Neutrophil (primary cell): ENCODE data around the gene PLCD4.

Experiments
- H3K27ac ChIP-seq: fragments of 200-600 bp; sonication (generic); 2 replicates; pipeline ENCODE4 v1.5.1; 2016; ENCODE audit warnings: mild to moderate bottlenecking, moderate library complexity
- H3K27me3 ChIP-seq: fragments of 200-600 bp; sonication (generic); 2 replicates; pipeline ENCODE4 v1.6.0; 2016; ENCODE audit warnings: mild to moderate bottlenecking
- H3K36me3 ChIP-seq: fragments of 200-600 bp; sonication (generic); 2 replicates; pipeline ENCODE4 v1.5.1; 2017
- H3K4me1 ChIP-seq, 2 experiments: fragments of 200-600 bp in 1 of 2; sonication (generic) in 1 of 2; 1 replicate in 1 of 2; 2 replicates in 1 of 2; pipeline versions ENCODE4 v1.5.1 to v1.6.1; 2013 to 2016; ENCODE audit warnings: low read depth in 1 of 2, low read length in 1 of 2, mild to moderate bottlenecking in 1 of 2, moderate library complexity in 1 of 2; ENCODE audit not compliant: control insufficient read depth in 1 of 2, insufficient read depth in 1 of 2
- H3K4me3 ChIP-seq, 2 experiments: fragments of 200-600 bp in 1 of 2; sonication (generic) in 1 of 2; 1 replicate in 1 of 2; 2 replicates in 1 of 2; pipeline ENCODE4 v1.5.1; 2013 to 2016; ENCODE audit warnings: low read depth in 1 of 2, low read length in 1 of 2, mild to moderate bottlenecking in 1 of 2, moderate library complexity in 1 of 2
- H3K9me3 ChIP-seq: fragments of 200-600 bp; sonication (generic); 2 replicates; pipeline ENCODE4 v1.5.1; 2016
- CTCF ChIP-seq: fragments of 200-600 bp; sonication (generic); IDR thresholded peaks from 2 replicates; pipeline ENCODE4 v1.5.1; 2016; ENCODE audit warnings: antibody characterized with exemption

Gene PLCD4

GRCh38 chr2:218622606-218623365, 15.1 kb downstream of the PLCD4 start:
- Histone ChIP-seq H3K9me3 (no peaks in the 10 kb centered on the region), H3K27ac (no peak overlapping the region), H3K4me1 (no peaks in the 10 kb centered on the region), H3K36me3 (no peaks in the 10 kb centered on the region), H3K27me3 (no peaks in the 10 kb centered on the region), H3K4me3 (no peak overlapping the region)
- TF ChIP-seq CTCF: no peak

GRCh38 chr2:218623366-218623705, 15.6 kb downstream of the PLCD4 start:
- H3K4me3 ChIP-seq: no peak overlapping the region
- no peak for TF ChIP-seq CTCF

GRCh38 chr2:218626369-218626768, 18.7 kb downstream of the PLCD4 start:
- Histone ChIP-seq H3K36me3 (no peaks in the 10 kb centered on the region), H3K27ac (no peak overlapping the region), H3K4me1 (no peaks in the 10 kb centered on the region), H3K4me3 (no peak overlapping the region), H3K9me3 (no peaks in the 10 kb centered on the region), H3K27me3 (no peaks in the 10 kb centered on the region)
- TF ChIP-seq CTCF: no peak

More at GRCh38 chr2:218623366-218623705, 15.6 kb downstream of the PLCD4 start:
- no peak overlapping the region for H3K27ac ChIP-seq
- H3K27me3 ChIP-seq: no peaks in the 10 kb centered on the region
- H3K9me3 ChIP-seq: no peaks in the 10 kb centered on the region
- no peaks in the 10 kb centered on the region for H3K4me1 ChIP-seq
- no peaks in the 10 kb centered on the region for H3K36me3 ChIP-seq

- H3K9me3 ChIP-seq: no peaks in the 10 kb centered on the region
- TF ChIP-seq CTCF: no peak
- H3K4me1 ChIP-seq: no peaks in the 10 kb centered on the region
- no peaks in the 10 kb centered on the region for H3K27me3 ChIP-seq
- no peak overlapping the region for H3K4me3 ChIP-seq
- peaks cover 2% of the 10 kb centered on the region for H3K36me3 ChIP-seq
- H3K27ac ChIP-seq: no peak overlapping the region
These were observed 20.2 kb downstream of the PLCD4 start for GRCh38 chr2:218627939-218628338.

GRCh38 chr2:218631837-218632236, 24.1 kb downstream of the PLCD4 start:
- Histone ChIP-seq H3K4me3 (no peak overlapping the region), H3K27ac (no peak overlapping the region), H3K27me3 (no peaks in the 10 kb centered on the region), H3K9me3 (no peaks in the 10 kb centered on the region), H3K4me1 (peaks cover 6% of the 10 kb centered on the region in 2 experiments), H3K36me3 (peaks cover 41% of the 10 kb centered on the region)
- no peak for TF ChIP-seq CTCF
